NCI-H2227 treated with DMSO at 0.1 percent for 48 hours (cell line): Measurements from ENCODE around the gene ETHE1.
A peak's percentile ranks its signal among the peaks of the same experiment; 100 is the strongest.

Source experiments
- DNase-seq: peaks from one replicate; lab custom pipeline; 2025; lab: John Stamatoyannopoulos, UW

ETHE1 gene

DNA sequence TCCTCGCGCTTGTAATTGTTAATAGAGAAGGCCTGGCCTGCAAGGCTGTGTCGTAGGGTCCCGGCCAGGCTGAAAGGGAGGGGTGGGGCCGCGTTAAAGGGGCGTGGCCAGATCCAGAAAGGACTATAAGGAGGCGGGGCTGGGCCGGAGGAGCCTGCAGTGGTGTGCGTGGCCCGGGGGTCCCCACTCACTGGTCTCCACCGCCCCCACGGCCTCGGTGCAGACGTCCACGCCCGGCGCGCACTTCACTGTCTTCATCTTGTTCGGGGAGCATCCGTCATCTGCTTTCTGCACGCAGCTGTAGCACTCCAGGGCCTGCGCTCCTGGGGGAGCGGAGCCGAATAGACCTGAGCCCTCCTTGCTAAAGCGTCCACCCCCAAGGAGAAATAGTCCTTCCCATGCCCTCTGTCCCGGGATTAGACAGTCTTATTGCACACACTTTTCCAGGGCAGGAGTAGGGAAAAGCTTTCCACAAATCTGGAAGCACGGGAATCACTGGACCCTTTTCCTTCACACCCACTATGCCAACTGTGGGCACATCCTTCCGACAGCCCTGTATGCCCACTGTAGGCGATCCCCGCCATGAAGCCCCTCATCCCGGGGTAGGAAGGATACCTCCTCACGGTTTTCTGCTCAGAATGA is 62.7 kb downstream of the ETHE1 start:
- DNase-seq = peak; percentile 65

DNA sequence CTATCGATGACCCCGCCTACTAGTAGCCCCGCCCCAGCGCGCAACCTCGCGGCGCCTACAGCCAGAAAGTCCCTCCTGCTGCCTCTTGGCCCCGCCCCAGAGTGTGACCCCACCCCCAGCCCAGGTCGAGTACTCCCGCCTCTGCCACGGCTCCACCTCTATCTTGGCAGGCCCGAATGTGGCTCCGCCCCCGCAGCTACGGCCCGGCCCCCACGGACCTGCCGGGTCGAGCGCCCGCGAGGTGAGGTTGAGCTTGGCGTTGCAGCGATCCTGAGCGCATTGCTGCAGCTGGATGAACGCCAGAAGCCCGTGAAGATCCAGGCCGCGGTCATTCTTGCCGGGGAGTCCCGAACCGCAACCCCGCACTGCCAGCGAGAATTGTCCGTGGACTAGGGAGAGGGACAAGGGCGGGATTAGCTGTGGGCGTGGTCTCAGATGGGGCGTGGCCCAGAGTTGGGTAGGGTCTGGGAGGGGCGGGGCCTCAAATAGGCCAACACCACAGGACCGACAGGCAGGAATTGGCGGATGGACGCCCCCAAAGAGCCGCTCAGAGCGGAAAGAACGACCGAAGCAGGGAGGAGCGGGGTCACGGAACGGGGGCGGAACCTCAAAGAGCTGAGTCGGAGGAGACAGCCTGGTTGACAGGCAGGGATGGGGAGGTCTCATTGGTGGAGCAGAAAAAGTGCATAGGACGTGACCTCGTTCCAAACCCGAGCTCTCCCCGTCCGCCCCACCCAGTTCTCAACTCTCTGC is 63.4 kb downstream of the ETHE1 start:
- DNase-seq = peak; percentile 85

DNA sequence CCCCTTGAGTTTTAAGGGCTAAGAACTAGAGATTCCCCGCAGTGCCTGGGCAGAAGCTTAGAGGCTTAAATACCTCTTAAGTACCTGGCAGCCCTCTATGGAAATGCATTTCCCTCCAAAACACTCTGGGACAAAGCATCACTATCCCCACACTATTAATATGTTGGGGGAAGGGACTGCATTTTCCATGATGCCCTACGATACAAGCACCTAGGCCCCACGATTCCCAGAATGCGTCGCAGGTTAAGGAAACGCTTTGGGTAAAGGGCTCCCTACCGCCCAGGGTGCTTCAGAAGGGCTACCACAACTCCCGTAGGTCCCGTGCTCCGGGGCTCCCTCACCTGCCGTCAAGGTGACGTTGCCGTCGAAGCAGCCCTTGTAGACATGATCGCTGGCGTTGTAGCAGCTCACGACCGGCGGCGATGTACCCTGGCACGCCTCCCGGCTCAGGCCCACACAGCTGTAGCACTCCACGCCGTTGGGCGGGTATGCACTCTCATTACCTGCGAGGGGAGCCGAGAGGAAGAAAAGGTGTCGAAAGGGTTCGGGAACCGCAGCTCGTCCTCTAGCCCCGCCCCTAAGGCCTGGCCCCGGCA is 64.1 kb downstream of the ETHE1 start:
- DNase-seq = no peak

DNA sequence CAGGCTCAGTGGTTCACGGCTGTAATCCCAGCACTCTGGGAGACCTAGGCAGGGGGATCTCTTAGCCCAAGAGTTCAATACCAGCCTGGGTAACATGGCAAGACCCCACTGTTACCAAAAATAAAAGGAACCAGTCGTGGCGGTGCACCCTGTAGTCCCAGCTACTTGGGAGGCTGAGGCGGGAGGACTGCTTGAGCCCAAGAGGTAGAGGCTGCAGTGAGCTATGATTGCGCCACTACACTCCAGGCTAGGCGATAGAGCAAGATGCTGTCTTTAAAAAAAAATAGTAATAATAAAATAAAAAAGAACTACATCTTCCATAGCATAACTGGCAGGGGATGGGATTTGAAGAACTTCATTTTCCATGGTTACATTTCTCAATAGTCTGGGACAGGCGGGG is 64.6 kb downstream of the ETHE1 start:
- no peak for DNase-seq

DNA sequence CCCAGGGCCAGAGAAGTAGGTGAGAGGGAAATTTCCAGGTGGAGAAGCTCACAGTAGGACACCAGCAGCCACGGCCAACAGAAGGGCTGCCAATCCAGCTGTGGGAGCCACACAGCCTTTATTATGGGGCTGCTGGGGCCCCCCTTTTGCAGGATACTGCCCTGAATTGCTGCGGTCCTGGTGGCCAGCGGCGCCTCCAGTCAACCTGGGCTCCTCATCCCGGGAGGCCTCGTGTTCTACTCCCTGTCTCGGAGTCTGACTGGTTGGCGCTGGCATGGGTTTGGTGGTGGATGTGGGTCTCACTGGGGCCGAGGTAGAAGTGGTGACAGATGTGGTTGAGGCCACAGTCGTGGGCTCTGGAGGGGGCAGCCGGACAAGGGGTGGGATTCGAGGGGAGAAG is 65.7 kb downstream of the ETHE1 start:
- no peak for DNase-seq

DNA sequence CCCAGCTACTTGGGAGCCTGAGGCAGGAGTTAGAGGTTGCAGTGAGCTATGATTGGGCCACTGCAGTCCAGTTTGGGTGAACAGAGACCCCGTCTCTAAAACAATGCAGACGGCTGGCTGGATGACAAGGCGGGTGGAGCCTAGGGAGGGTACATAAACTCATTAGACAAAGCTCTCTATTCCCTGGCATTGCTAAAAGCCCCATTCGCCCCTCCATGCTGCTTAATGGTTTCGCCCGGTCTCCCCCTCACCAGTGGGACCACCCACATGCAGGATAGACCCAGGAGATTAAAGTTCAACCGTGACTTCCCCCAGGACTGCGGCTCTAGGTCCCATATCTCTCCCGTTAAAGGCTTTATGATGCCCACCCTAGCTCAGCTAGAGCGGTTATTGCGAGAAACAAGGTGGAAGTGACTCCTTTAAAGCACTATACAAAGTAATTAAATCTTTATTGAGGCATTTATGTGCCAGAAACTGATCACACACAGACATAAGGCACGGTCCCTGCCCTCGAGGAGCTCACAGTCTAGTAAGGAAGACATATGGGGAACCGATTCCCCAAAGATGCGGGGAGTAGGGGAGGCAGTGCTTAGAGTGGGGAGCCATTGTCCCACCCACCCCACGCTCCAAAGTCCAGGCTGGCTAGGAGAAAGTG is 66.5 kb downstream of the ETHE1 start:
- no peak for DNase-seq

DNA sequence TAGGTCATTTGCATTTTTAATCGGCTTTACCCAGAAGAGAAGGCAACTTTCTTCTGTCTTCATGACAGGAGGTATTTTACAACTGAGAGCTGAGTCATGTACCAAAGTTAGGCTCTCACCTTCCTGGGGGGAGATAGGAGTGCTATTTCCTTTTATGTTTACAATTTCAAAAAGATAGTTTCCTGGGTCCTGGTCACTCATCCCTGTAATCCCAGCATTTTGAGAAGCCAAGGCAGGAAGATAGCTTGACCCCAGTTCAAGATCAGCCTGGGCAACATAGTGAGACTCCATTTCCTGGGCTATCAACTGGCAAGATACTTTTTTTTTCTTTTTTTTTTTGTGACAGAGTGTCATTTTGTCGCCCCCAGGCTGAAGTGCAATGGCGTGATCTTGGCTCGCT is 69.2 kb downstream of the ETHE1 start:
- DNase-seq = no peak
